HCT116 (cell line): ENCODE results near the gene RAB13.

Source experiments
- EGR1 ChIP-seq: IDR thresholded peaks from 2 replicates; pipeline ENCODE4 v1.6.1; 2012; ENCODE audit warnings: low read depth
- ELF1 ChIP-seq: IDR thresholded peaks from 2 replicates; pipeline ENCODE4 v1.6.1; 2012; ENCODE audit warnings: low read depth, borderline replicate concordance
- EZH2 ChIP-seq: fragments of 200-600 bp; sonication (generic); IDR thresholded peaks from 2 replicates; pipeline ENCODE4 v1.6.1; 2017; ENCODE audit warnings: antibody characterized with exemption, mixed run types
- EZH2phosphoT487 ChIP-seq: fragments of 200-600 bp; IDR thresholded peaks from 2 replicates; pipeline ENCODE4 v1.6.1; 2018; ENCODE audit warnings: antibody characterized with exemption, borderline replicate concordance
- JUND ChIP-seq: IDR thresholded peaks from 2 replicates; pipeline ENCODE4 v1.6.1; 2012
- POLR2A ChIP-seq: IDR thresholded peaks from 2 replicates; pipeline ENCODE4 v1.7.0; 2011; ENCODE audit warnings: borderline replicate concordance; ENCODE audit not compliant: insufficient read depth, insufficient read length; ENCODE audit errors: extremely low read depth
- POLR2AphosphoS5 ChIP-seq: IDR thresholded peaks from 2 replicates; pipeline ENCODE4 v1.6.1; 2011; ENCODE audit warnings: mild to moderate bottlenecking, low read depth, low read length, moderate library complexity
- ZNF274 ChIP-seq: fragments of 200-500 bp; sonication (Bioruptor generic); IDR thresholded peaks from 2 replicates; pipeline ENCODE4 v1.6.1; 2014; ENCODE audit warnings: mild to moderate bottlenecking, low read depth, low read length, inconsistent platforms
- TF ChIP-seq, protein P1 (sequence below), 3 experiments: fragments of 200-600 bp in 1 of 3; sonication (generic) in 1 of 3; IDR thresholded peaks in 2 of 3; conservative IDR thresholded peaks in 1 of 3; 2 replicates each; pipeline ENCODE4 v1.5.1; 2012 to 2017; ENCODE audit warnings: low read depth in 2 of 3, low read length in 2 of 3, antibody characterized with exemption in 1 of 3, borderline replicate concordance in 1 of 3, control low read depth in 1 of 3, mild to moderate bottlenecking in 1 of 3, mixed read lengths in 1 of 3, mixed run types in 1 of 3, moderate library complexity in 1 of 3; ENCODE audit not compliant: insufficient read depth in 1 of 3
- TF ChIP-seq, protein P2 (sequence below): IDR thresholded peaks from 2 replicates; pipeline ENCODE4 v1.6.1; 2012

- TF ChIP-seq, protein P1, sequence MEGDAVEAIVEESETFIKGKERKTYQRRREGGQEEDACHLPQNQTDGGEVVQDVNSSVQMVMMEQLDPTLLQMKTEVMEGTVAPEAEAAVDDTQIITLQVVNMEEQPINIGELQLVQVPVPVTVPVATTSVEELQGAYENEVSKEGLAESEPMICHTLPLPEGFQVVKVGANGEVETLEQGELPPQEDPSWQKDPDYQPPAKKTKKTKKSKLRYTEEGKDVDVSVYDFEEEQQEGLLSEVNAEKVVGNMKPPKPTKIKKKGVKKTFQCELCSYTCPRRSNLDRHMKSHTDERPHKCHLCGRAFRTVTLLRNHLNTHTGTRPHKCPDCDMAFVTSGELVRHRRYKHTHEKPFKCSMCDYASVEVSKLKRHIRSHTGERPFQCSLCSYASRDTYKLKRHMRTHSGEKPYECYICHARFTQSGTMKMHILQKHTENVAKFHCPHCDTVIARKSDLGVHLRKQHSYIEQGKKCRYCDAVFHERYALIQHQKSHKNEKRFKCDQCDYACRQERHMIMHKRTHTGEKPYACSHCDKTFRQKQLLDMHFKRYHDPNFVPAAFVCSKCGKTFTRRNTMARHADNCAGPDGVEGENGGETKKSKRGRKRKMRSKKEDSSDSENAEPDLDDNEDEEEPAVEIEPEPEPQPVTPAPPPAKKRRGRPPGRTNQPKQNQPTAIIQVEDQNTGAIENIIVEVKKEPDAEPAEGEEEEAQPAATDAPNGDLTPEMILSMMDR (IDR thresholded peaks at IDR 0.05 in 2 of 3, conservative IDR thresholded peaks at IDR 0.05 in 1 of 3; ENCODE audit: borderline replicate concordance in 1 of 3, insufficient read depth in 1 of 3, low read depth in 2 of 3, low read length in 2 of 3): peak in 2 of 3 experiments; percentile 26 to 32; a peak in 3 of 6 replicates
- TF ChIP-seq EZH2phosphoT487 (no peak), POLR2A (peak; percentile 91), POLR2AphosphoS5 (peak; percentile 84), JUND (no peak), EZH2 (no peak), EGR1 (no peak), ELF1 (no peak), ZNF274 (no peak)
- TF ChIP-seq, protein P2, sequence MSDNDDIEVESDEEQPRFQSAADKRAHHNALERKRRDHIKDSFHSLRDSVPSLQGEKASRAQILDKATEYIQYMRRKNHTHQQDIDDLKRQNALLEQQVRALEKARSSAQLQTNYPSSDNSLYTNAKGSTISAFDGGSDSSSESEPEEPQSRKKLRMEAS: no peak
These were observed 18.8 kb downstream of the RAB13 start, which contains the start of gene CREB3L4 for GRCh38 chr1:153967107-153967999.
